ENCODE data around the gene TRAF3IP1.
"Not testable (repeated sequence)": the region's sequence is repeated elsewhere in the genome, so short reads cannot be mapped to it uniquely, and the experiment has no call there.

TRAF3IP1 gene

DNA sequence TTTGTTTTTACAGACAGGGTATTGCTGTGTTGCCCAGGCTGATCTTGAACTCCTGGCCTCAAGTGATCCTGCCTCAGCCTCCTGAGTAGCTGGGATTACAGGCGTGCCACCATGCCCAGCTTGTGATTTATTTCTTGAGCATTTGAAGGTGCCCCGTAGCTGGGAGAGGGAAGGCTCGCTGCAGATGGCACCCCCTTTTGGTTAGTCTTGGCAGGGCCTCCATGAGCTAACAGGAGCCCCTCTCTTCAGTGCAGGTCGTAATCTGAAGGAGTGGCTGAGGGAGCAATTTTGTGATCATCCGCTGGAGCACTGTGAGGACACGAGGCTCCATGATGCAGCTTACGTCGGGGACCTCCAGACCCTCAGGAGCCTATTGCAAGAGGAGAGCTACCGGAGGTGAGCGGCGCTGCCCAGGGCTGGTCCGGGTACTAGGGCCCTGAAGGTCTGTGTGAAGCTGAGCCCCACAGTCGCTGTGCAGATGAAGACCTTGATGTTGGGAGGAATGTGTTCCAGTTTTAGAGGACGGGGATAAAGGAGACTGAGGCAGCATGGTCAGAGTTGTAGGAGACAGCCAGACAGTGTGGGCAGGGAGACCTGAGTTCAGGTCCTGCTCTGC is 113.1 kb downstream of the TRAF3IP1 start:
- DNase-seq = no peak

DNA sequence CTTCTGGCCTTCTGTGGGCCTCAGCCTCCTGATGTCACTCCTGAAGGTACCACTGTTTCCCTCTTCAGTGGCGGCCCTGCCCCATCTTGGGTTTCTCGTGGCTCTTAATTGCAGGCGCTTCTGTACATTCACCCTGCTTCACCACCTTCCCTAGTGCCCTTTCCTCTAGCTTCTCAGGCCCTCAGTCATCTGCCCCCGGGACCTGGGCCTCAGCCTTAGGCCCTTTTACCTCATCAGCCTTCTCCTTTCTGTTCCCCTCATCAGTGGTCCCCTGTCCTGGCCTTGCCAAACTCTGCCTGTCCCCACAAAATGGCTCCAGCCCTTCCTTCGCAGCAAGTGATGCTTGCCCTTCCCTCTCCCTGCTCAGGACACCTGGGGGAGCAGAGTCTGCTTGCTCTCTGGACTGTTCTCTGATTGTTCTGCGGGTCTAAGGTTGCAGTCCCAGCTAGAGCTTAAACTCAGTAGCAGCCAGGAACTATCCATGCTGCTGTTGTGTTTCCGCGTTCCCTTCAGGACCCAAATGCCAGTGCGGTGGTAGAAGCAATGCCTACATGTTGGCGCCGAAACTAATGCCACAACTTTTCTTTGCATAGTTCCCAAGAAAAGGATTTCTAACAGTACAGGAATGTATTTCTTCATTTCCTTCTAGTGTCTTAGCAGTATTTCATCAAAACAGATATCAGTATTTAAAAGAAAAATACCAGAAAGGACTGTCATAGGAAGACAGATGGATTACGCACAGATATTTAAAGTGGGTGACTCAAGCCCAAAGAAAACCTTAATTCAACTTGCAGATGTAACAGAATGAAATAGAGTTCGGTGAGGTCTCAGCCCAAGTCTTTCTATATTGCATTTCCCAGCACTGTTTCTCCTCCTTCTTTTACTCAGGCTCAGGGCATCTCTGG is 113.9 kb downstream of the TRAF3IP1 start:
- no peak for DNase-seq

DNA sequence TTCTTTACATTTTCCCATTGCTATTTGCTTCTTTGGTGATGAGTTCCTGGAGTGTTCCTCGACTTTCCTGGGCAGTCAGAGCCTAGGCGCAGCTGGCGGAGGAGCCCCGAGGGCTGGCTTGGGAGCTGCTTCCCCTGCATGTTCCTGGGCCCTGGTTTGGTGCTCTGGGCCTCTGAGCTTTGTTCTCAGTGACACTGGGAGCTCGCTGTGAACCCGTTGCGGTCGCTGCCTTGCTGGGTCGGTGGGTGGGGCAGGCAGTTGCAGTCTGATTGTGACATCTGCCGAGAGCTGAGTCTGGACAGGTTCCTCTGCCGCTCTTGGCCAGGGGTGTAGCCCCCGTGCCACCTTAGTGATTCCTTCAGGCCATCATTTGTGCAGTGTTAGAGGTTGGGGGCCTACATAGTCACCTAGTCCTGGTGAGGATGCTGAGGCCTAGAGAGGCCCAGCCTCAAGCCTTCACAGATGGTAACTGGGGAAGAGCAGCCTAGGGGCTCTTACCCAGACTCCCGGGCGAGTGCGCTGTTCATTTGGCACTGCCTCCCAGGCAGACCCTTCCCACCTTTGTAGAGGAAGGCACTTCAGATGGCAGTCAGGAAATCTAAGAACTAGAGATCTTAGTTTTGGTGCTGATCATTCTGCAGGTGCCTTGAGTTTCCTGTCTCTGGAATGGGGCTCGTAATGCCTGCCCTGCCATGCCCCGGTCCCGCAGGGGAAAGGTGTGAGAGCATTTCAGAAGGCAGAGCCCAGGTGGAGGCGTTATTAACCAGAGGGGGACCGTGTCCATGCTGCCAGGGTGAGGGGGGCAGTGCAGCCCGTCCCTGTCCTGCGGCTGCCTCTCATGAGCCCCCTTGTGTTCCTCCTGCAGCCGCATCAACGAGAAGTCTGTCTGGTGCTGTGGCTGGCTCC is 114.8 kb downstream of the TRAF3IP1 start:
- DNase-seq = no peak

DNA sequence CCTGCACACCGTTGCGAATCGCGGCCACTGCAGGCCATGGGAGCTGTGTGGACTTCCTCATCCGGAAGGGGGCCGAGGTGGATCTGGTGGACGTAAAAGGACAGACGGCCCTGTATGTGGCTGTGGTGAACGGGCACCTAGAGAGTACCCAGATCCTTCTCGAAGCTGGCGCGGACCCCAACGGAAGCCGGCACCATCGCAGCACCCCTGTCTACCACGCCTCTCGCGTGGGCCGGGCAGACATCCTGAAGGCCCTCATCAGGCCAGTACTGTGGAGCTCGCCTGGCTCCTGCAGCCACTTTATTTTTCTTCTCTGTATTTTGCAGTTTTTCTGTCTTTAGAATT is 115.4 kb downstream of the TRAF3IP1 start:
- DNase-seq = no peak

DNA sequence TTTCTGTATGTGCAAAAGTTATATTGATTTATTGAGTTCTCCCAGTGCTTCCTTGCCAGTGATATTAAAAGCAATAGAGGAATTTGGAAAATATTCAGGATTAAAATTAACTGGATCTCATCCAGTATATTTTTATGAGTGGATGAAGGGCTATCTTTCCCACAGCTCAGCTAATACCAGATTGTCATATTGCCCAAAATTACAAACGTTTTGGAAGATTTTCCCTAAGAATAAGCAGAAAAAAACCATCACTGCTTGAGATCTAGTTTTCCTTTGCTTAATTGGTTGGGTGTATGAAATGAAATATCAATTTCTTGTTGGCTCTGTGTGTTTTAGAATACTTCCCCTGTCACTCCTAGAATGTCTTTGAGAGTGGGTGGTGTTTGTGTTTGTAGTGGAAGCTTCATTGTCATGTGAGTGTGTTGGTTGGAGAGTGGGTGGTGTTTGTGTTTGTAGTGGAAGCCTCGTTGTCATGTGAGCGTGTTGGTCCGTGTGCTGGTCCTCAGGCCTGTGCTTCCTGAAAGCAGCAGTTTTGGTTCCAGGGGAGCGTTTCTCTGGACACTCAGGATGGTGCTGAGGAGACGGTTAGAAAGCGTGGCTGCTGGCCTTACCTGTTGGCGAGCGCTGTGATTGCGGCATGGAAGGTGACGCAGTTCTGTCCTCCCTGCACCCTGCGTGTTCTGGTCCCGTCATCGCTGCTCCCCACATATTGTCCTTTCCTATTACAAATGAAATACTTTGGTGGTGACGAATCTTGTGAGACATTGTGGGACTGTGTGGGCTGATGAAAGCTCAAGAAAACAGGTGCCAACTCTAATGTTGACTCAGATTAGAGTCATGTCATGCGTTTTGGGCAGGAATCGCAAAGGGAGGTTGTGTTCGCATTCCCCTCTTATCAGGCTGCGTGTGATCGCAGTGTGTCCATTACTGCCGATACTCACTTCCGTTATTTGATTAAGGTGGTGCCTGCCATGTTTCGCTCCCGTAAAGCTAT is 118.8 kb downstream of the TRAF3IP1 start:
- no peak for DNase-seq

DNA sequence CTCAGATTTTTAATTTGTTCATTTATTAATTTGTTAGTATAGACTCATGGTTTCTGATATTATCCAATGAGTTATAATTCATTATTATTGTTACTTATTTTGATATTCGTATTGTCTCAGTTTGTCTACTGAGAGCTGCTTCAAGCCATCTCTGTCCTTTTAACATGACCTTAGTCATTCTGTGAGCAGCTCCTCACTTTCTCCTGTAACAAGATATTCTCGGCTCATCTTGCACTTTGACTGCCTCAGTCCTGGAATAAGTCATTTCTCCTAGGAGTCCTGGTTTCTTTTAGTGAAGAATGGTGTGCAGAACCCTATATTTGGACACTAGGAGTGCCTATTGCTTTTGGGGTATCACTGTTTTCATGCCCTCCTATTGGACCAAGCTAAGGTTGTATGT is 119.6 kb downstream of the TRAF3IP1 start:
- no peak for DNase-seq

DNA sequence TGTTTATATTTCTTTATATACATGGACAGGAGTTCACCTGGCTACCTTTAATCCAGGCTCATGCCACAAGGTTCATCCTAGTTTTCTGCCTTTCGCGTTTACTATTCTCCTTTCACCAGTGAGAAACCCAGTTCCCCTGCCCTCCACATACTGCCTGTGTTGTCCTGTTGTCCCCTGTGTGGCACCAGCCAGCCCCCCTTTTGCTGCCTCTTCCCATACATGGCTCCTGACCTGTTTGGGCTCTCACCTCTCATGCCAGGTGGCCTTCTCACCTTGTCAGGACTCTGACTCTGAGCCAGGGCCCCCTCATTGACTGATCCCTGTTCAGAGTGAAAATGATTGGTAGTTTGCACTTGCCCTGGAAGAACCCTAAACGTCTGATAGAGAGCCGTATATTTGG is 120.0 kb downstream of the TRAF3IP1 start:
- DNase-seq = no peak

DNA sequence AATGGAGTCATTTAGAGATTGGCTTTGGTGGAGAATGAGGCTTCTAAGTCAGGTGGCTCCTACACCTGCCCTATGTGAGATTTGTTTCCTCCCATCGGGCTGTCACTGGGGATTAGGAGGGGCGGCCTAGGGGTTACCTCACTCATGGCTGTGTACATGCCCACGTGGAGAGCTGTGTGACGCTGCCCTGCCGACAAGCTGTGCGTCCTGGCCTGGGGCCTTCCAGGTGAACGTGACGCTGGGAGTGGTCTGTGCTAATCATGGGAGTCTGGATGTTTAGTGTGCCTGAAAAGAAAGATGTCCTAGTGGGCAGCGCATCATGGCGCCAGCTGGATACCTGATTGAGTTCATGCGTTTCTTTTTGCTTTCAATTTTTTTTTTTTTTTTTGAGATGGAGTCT is 120.4 kb downstream of the TRAF3IP1 start:
- no peak for DNase-seq

DNA sequence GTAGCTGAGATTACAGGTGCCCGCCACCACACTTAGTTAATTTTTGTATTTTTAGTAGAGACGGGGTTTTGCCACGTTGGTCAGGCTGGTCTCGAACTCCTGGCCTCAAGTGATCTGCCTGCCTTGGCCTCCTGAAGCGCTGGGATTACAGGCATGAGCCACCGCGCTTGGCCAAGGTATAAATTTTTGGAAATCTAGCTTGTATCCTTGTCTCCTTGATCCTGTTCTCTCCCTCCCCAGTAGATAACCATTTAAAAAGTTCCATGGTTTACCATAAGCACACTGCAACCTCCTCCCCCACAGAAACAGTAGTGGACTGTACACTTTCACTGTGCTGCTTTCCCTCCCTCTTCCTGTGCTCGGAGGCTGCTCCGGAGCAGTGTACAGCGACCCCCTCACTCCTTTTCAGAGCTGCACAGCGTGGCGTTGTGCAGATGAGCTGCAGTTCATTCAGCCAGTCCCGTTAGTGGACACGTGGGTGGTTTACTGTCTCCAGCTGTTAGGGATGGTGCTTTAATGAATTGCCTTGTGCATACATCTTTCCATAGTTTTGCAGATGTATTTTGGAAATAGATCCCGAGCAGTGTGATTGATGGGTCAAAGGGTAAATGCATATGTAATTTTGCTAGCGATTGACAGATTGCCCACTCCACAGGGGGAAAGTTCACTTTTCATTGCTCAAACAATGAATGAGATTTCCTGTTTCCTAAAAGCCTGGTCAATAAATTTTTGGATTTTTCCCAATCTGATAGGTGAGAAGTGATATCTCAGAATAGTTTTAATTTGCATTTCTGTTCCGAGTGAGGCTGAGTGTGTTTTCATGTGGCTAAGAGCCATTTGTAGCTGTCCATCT is 121.2 kb downstream of the TRAF3IP1 start:
- no peak for DNase-seq

DNA sequence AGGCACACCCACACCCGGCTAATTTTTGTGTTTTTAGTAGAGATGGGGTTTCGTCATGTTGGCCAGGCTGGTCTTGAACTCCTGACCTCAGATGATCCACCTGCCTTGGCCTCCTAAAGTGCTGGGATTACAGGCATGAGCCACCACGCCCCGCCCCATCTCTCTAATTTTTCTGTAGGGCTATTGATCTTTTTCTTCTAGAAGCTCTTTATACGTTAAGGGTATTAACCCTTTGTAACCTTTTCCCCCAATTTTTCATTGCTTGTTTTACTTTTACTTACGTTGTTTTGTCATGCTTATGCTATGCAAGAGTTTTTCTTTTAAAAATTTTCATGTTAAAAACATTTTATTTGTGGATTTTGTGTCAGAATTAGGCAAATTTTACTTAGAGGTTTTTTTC is 121.9 kb downstream of the TRAF3IP1 start:
- not testable (repeated sequence) for DNase-seq

DNA sequence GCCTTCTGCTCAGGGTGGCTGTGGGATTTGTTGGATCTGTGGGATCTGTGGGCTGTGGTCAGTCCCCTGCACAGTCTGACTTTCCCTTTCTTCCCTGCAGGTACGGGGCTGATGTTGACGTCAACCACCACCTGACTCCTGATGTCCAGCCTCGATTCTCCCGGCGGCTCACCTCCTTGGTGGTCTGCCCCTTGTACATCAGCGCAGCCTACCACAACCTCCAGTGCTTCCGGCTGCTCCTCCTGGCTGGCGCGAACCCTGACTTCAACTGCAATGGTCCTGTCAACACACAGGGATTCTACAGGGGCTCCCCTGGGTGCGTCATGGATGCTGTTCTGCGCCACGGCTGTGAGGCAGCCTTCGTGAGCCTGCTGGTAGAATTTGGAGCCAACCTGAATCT is 123.9 kb downstream of the TRAF3IP1 start:
- DNase-seq = no peak

DNA sequence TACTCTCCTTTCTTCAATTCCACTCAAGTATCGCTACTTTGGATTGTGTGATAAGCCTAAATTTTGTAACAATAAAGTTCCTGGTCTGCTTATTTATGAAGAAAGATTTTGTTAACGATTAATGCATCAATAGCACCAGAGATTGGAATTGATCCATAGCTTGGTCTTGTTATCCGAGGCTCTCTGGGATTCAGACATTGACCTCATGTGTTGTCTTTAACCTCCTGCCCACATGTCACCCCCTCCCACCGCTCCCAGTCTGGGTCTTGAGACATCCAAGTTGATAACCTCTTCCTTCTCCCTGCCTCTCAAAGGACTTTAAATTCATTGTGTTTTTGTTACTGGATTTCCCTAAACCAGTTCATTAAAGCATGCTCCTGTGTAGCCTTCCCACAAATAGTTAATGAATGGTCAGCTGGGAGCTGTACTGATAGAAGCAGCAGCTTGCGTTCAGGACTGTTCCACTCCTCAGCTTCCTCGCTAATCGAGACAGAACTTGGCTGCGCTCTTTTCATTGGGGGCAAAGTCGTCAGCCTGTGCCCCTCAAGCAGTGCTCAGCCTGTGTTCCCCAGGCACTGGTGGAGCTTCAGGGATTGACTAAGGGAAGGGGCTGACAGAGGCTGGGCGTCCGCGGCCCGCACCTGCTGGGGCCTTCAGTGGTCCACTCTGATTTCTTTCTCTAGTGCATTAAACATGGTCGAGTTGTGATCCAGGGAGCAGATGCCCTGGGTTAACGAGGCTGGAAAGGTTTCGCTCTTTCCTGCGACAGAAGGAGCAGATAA is 125.3 kb downstream of the TRAF3IP1 start:
- DNase-seq = no peak

DNA sequence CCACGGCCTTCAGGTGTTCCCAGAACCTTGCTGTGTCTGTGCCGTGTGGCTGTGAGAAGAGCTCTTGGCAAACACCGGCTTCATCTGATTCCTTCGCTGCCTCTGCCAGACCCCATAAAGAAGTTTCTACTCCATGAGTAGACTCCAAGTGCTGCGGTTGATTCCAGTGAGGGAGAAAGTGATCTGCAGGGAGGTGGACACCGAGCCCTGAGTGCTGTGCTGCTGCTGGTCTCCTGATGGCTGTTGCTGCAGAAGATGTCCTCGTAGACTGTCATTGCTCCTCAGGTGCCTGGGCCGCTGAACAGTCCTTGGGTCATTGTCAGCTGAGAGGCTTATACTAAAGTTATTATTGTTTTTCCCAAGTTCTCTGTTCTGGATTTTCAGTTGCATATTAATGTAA is 126.1 kb downstream of the TRAF3IP1 start:
- no peak for DNase-seq

DNA sequence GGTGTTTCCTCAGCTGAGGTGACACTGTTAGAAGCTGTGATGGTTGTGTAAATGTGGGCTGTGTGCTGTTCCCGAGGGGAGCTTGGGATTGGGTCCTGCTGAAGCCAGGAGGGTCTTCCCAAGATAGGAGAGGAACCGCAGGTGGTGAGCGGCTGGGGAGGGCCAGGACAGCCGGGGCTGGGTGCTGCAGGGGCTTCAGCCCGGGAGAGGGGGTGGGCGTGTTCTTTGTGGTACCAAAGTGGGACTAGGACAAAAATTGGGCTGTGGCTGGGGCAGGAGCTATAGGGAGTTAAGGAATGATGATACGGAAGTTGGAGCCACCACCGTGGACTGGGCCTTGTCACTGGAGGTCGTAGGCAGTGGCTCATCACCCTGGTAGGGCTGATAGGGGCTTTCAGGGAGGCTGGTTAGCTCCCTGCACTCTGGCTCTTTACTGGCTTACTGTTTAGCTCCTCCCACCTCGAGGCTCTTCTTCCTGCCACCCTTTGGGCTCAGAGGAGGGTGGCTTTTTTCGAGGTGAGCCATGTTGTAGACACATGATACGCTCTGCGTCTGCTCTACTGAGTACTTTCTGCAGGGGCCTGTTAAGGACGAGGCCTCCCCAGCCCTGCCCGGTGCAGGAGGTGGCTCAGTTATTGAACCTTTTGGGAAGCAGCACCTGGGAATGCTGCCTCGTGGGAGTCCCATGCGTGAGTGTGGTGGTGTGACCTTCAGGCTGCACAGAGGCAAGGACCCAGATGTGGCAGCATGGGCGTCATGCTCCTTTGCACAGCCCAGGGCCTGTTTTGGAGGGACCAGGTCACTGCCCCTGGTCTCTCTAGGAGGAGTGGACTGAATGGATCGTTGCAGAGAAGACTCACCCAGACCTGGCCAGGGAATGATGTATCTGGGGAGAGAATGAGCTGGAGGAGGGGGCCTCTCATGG is 128.0 kb downstream of the TRAF3IP1 start:
- DNase-seq = no peak

DNA sequence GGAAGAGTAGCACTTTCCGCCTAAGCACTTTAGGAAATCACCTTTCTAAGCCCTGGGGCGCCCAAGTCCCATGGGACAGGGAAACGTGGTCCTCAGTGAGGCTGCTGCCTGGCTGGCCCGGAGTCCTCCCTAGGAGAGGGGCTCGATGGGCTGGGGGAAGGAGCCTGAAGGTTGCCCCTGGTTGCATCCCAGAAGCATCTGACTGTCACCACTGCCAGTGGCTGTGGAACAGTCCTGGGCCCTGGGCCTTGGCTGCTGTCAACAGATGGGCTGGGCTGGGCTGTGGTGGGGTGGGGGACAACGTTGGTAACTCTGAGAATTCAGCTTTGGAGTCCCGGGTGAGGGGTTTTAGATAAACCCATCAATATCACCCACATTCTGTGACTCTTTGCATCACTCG is 128.9 kb downstream of the TRAF3IP1 start:
- no peak for DNase-seq

DNA sequence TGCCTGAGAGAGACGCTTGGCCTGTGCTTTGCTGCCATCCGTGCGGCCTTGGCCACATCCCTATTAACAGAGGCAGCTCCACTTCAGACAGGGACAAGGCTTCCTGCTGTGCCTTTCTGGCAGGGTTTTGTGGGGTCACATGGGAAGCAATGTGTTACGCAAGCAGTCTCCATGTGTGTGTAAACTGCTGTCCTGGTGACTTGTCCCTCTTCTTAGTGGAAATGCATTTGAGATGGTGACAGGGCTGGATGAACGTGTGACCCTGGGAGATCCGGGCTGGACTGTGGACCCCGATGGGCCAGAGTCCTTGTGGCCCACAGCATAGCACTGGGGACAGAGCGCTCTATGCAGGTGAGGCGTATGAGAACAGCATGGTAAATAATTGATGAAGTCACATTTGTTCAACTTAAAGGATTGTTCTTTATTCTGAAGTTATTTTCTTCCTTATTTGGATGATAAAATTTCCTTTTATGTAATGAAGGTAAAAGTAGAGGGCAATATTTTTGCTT is 129.6 kb downstream of the TRAF3IP1 start:
- no peak for DNase-seq

DNA sequence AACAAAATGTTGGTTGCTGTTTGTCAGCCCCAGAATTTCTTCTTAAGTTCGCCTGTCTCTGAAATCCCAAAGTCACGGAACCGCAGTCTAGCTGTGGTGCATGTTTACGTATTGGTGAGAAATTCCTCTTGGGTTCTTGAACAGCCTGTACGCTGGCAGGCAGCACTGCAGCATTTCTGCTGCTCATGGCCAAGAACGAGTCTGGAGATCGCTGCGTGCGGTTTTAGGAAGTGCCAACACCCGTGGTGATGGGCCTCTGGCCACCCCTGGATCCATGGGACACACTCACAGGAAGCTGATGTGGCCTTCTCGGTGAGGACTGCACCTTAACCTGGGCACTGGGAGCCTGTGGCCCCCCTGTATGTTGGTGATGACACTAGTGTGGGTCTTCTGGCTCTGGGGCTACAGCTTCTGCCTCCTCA is 130.1 kb downstream of the TRAF3IP1 start:
- no peak for DNase-seq
